Thyroid gland (tissue), 4 donors: Measurements from ENCODE around the gene TANC1.

Experiments
- CTCF ChIP-seq, 6 experiments: fragments of 200-600 bp in 3 of 6; fragments of 450-650 bp in 3 of 6; sonication (generic) in 3 of 6; IDR thresholded peaks; one replicate each; pipeline ENCODE4 v1.5.1; 2016 to 2019; ENCODE audit warnings: antibody characterized with exemption in 6 of 6, mild to moderate bottlenecking in 2 of 6, inconsistent platforms in 1 of 6, moderate library complexity in 1 of 6
- POLR2A ChIP-seq, 2 donors: fragments of 450-650 bp; IDR thresholded peaks; one replicate each; pipeline ENCODE4 v1.6.1; 2017; ENCODE audit warnings: antibody characterized with exemption in 2 of 2, mild to moderate bottlenecking in 2 of 2, moderate library complexity in 1 of 2

GRCh38 chr2:158997037-158997790 lies 28.8 kb downstream of the TANC1 start:
- TF ChIP-seq CTCF (IDR thresholded peaks at IDR 0.05): no peak
- no peak for TF ChIP-seq POLR2A (IDR thresholded peaks at IDR 0.05)
